T follicular helper cell (primary cell): ENCODE measurements around the gene AXIN1.
"Not testable (repeated sequence)": the region's sequence is repeated elsewhere in the genome, so short reads cannot be mapped to it uniquely, and the experiment has no call there.

ENCODE experiments used
- DNase-seq: peaks from one replicate; pipeline ENCODE4 v3.0.0-alpha.2; 2020; ENCODE audit warnings: low read depth

AXIN1 gene

GRCh38 chr16:381012-381788, 28.7 kb upstream of the AXIN1 start:
- no peak for DNase-seq

GRCh38 chr16:380762-381011, 28.2 kb upstream of the AXIN1 start:
- DNase-seq = no peak

- no peak for DNase-seq
Measured at GRCh38 chr16:379961-380761, 27.6 kb upstream of the AXIN1 start.

- DNase-seq = no peak
Measured at GRCh38 chr16:379183-379960, 26.8 kb upstream of the AXIN1 start.

- DNase-seq = no peak
Measured at GRCh38 chr16:378821-379182, 26.3 kb upstream of the AXIN1 start.

GRCh38 chr16:378113-378820, 25.7 kb upstream of the AXIN1 start:
- not testable (repeated sequence) for DNase-seq

- no peak for DNase-seq
Measured at GRCh38 chr16:377419-377951, 25.0 kb upstream of the AXIN1 start.

- no peak for DNase-seq
Measured at GRCh38 chr16:376817-377418, 24.4 kb upstream of the AXIN1 start.

- no peak for DNase-seq
Measured at GRCh38 chr16:375927-376816, 23.6 kb upstream of the AXIN1 start.

GRCh38 chr16:375212-375611, 22.7 kb upstream of the AXIN1 start:
- no peak for DNase-seq

GRCh38 chr16:374616-374926, 22.0 kb upstream of the AXIN1 start:
- no peak for DNase-seq

- no peak for DNase-seq
Measured at GRCh38 chr16:373848-374615, 21.5 kb upstream of the AXIN1 start.

- no peak for DNase-seq
Measured at GRCh38 chr16:373020-373598, 20.6 kb upstream of the AXIN1 start.

- no peak for DNase-seq
Measured at GRCh38 chr16:372302-372983, 19.9 kb upstream of the AXIN1 start.

GRCh38 chr16:371515-372301, 19.2 kb upstream of the AXIN1 start:
- DNase-seq = no peak

GRCh38 chr16:370979-371514, 18.5 kb upstream of the AXIN1 start:
- DNase-seq = no peak

- peak; percentile 88 for DNase-seq
Measured at GRCh38 chr16:370443-370842, 17.9 kb upstream of the AXIN1 start, which contains the start of gene MRPL28. Gene MRPL28, minus strand, starts transcription at chr16:370538. Its CDS starts 320 bp downstream, at chr16:370218.
